HG02588 (cell line): Measurements from ENCODE around the gene TNFRSF19.
"Not testable (repeated sequence)": the region's sequence is repeated elsewhere in the genome, so short reads cannot be mapped to it uniquely, and the experiment has no call there.

Experiments
- ATAC-seq: cut with Tn5 transposase; IDR thresholded peaks from one replicate; pipeline ENCODE4 v1.9.1; 2021; ENCODE audit warnings: mild to moderate bottlenecking, moderate library complexity; ENCODE audit not compliant: unreplicated experiment

Gene TNFRSF19

GRCh38 chr13:23567906-23568460 lies 2.2 kb upstream of the TNFRSF19 start:
- no peak for ATAC-seq

DNA sequence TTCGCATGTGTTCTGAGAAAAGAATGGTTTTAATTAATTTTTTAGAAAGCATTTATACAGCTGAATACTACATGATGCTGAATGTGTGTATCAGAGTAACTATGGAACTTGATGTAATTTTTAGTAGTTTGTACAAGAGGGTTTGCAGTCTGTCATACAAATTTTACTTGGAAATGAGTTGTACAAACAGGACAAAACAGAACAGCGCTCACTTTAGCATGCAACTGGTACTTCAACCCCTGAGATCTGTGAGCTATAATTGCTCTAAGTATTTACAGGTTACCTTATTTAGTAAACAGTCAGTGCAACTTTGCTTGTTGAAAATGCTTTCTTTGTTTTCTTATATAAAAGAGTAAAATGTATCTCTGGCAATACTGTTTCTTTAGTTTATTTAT lies 706 bp downstream of the TNFRSF19 start:
- no peak for ATAC-seq

DNA sequence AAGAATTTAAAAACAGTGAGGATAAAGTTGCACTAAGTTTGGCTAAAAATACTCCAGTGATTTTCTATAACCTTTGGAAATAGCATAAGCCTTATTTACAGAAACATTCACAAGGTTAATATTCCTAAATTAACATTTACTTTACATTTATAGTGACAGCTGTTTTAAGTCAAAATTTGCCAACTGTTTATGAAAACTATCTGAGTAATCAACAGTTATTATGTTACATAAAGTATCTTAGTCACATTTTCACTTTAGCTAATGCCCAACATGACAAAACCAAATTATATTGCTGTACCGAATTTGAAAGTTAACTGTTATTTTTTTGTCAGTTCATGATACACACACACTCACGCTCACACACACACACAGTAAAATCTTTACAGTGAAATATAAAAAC lies 1.2 kb downstream of the TNFRSF19 start:
- ATAC-seq: no peak

GRCh38 chr13:23572836-23573235 lies 2.6 kb downstream of the TNFRSF19 start:
- no peak for ATAC-seq

DNA sequence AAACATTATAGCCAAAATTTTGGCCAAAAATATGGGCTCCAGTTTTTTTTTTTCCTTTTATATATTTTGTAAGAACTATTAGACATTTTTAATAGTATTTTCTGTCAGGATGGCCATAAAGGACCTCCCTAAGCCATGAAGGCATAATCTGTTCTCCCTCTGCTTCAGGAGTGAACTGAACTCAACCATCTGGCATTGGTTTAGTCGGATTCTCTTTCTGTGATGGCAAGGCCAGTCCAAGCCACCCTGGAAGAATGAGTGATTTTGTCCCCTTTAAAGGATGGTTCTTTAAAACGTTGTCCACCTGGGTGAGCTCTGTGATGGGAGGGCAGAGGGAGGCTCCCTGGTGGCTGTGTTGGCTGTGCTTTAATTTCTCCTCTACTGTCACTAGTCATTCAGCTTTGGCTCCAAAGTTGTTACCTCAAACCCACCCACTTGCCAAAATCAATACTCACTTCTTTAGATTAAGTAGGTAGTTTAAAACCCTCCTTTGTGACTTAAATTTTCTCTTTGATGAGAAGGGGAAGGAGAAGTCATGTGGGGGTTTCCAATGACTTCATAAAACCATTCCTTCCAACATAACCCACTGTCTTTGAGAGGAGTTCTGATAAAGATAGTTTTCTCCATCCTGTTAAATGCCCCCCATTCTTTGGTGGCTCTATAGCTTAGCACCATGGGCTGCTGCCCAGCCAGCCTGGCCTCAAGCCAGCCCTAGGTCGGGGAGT lies 4.4 kb downstream of the TNFRSF19 start:
- ATAC-seq: no peak

DNA sequence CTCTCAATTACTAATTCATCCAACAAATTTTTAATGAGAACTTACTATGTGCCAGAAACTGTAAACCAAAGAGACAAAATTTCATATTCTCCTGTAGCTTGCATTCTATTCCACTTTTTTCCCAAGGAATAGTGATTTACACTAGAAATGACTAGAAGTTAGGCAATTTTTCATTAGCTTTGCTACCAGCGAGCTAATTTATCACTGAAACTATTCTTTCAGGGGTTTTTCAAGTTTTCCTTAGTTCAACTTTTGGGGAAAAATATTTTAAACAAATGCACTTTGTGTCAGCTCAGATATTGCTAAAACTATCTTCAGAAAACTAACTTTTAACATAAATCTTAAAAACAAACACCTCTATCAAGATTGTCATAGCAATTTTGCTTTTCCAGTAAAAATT lies 5.4 kb downstream of the TNFRSF19 start:
- ATAC-seq: no peak

- ATAC-seq: peak; percentile 64
Measured at GRCh38 chr13:23578411-23579071, 8.3 kb downstream of the TNFRSF19 start.

GRCh38 chr13:23579072-23579895 lies 9.1 kb downstream of the TNFRSF19 start:
- ATAC-seq: peak; percentile 87

DNA sequence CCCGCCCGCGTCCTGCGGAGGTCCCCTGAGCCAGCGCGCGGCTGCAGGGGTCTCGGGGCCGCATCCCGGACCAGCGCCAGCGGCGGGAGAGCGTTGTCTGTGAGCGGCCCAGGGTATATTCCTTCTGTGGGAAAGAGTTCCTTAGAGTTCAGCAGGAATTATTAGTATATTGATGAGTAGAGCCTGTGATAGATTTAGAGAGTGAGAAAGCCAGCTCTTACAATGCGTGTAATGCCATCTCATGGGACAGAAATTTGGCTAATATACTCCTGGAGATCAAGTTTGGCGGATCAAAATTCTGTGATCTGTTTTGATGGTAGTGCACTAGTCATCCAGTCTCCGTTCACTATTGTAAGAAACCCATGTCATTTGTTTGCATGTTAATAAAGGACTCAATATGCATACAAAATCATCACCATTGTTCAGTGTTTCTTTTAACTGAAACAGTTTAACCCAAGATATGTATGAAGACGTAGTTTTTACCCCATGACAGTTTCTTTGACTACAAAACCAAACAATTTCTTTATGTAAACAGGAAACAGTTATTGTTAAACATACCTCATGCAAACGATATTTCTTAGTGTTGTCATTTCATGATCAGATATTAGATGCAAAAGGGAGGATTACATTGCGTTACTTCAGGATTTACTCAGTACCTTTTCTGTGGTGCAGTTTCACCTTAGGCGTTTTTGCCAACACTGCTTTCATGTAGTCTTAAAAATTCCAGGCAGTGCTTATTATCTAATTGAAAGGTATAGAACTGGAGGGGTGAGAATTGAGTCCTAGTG lies 9.9 kb downstream of the TNFRSF19 start:
- ATAC-seq: peak; percentile 17

- no peak for ATAC-seq
Measured at GRCh38 chr13:23580684-23581060, 10.5 kb downstream of the TNFRSF19 start.

GRCh38 chr13:23583491-23583890 lies 13.3 kb downstream of the TNFRSF19 start:
- ATAC-seq: no peak

- ATAC-seq: no peak
Measured at GRCh38 chr13:23584275-23584674, 14.1 kb downstream of the TNFRSF19 start.

GRCh38 chr13:23586336-23586735 lies 16.1 kb downstream of the TNFRSF19 start:
- ATAC-seq: no peak

DNA sequence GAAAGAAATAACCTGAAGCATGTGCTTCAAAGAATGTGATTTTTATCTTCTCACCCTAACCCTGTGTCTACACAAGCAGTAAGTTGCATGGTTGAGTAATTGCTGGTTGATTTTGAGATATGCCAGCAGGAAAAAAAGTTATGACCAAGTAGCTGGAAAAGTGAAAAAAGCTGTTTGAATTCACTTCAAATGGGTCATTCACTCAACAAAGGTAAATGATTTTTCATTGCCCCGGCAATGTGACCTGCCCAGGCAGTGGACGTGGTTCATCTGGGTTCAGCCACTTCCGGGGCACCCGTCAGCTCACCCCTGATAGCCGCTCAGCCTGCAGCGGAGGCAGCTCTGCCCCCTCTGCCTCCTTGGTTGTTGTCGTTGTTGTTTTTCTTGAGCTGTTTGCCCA lies 18.5 kb downstream of the TNFRSF19 start:
- ATAC-seq: no peak

DNA sequence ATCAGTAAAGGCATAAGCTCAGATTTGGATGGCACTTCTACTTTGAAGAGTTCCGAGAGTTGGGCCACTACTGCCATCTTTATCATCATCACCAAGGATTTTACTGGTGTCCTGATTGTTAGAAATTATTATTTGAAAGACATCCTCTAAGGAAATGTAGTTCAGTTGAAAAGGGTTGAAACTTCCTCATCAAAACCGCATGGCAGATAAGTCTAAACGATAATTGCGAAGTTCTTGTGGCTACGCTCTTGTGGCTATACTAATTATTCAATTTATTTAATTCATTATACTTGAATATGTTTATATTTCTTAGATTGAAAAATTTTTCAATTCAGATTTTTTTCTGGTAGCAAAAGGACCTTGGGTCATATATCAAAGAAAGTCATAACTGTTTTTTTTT lies 22.4 kb downstream of the TNFRSF19 start:
- ATAC-seq: no peak

DNA sequence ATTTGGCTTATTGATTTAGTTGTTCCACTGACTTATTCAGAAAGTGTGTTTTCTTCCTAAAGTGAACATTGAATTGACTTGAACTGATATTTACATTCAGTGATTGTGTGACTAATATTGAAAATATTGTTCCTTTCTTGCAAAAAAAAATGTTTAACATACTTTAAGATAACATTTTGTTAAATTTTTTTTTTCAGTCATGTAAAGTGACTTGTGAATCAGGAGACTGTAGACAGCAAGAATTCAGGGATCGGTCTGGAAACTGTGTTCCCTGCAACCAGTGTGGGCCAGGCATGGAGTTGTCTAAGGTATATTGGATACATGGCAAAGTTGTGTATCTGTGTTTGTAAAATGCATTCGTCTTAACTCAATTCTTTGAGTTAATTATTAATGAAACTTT lies 22.9 kb downstream of the TNFRSF19 start:
- ATAC-seq: no peak

DNA sequence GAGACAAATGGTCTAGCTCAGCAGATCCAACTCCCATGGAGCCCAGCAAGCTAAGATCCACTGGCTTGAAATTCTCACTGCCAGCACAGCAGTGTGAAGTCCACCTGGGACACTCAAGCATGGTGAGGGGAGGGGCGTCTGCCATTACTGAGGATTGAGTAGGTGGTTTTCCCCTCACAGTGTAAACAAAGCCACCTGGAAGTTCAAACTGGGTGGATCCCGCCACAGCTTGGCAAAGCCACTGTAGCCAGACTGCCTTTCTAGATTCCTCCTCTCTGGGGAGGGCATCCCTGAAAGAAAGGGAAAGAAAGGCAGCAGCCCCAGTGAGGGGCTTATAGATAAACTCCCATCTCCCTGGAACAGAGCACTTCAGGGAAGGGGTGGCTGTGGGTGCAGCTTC lies 24.1 kb downstream of the TNFRSF19 start:
- not testable (repeated sequence) for ATAC-seq

- no peak for ATAC-seq
Measured at GRCh38 chr13:23598369-23598768, 28.2 kb downstream of the TNFRSF19 start.

GRCh38 chr13:23599083-23599925 lies 29.1 kb downstream of the TNFRSF19 start:
- ATAC-seq: no peak

DNA sequence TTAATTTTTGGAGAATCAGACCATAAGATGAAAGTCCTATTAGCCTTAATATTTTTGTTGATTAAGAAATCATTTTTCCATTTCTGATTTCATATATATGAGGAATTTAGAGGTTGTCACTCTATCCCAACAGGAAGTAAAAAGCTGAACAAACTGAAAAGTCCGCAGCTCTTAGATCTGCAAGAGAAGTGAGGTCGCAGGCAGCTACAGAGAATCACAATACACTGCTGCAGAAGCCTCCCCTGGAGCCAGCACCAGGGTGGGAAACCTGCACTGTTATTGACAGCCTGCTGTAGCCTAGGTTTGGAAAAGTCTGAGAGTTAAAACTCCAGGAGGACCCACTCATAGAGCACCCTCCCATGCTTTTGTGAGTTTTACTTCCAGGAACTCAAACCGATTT lies 29.9 kb downstream of the TNFRSF19 start:
- ATAC-seq: no peak
